Measurements from ENCODE around the gene APCDD1.

- no peak for TF ChIP-seq CTCF (IDR thresholded peaks at IDR 0.05)
- no peak for TF ChIP-seq EZH2 (IDR thresholded peaks at IDR 0.05)
These were observed 44.8 kb downstream of the APCDD1 start for GRCh38 chr18:10499230-10499629.

Data from neural progenitor cell (in vitro differentiated cells).